HG02588 (cell line): ENCODE measurements around the gene C1orf53.
"Not testable (repeated sequence)": the region's sequence is repeated elsewhere in the genome, so short reads cannot be mapped to it uniquely, and the experiment has no call there.

Source experiments
- ATAC-seq: cut with Tn5 transposase; IDR thresholded peaks from one replicate; pipeline ENCODE4 v1.9.1; 2021; ENCODE audit warnings: mild to moderate bottlenecking, moderate library complexity; ENCODE audit not compliant: unreplicated experiment

Gene C1orf53

GRCh38 chr1:197920414-197921117 is 18.1 kb downstream of the C1orf53 start:
- ATAC-seq, result no peak

DNA sequence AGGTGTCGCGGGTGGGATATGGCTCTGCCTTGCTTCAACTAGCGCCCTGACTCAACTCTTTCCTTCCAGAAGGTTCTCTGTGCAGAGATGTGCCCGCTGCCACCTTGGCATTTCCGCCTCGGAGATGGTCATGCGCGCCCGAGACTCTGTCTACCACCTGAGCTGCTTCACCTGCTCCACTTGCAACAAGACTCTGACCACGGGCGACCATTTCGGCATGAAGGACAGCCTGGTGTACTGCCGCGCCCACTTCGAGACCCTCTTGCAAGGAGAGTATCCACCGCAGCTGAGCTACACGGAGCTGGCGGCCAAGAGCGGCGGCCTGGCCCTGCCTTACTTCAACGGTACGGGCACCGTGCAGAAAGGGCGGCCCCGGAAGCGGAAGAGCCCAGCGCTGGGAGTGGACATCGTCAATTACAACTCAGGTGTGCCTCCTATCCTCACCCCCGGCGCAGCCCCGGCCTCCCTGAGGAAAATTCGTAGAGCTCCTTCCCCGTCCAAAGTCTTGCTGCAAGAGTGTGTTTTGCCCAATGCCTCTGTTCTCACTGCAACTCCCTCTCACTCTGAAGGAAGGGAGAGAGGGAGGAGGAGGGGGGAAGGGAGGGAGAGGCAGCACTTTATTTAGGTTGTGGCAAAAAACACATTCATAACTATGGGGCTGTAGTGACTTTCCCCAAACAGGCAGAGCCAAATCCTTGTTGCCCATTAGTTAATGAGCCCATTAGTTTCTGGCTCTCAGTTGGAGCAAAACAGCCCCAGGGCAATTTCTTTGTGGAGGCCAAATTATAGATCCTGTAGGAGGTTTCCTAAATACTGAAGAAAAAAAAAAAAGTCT is 19.0 kb downstream of the C1orf53 start:
- no peak for ATAC-seq

GRCh38 chr1:197922070-197922390 is 19.6 kb downstream of the C1orf53 start:
- ATAC-seq, result no peak

GRCh38 chr1:197923038-197923437 is 20.6 kb downstream of the C1orf53 start:
- ATAC-seq, result no peak

- peak; percentile 61 for ATAC-seq
Measured at GRCh38 chr1:197924516-197925123, 22.2 kb downstream of the C1orf53 start.

- no peak for ATAC-seq
Measured at GRCh38 chr1:197927908-197928665, 25.7 kb downstream of the C1orf53 start.

DNA sequence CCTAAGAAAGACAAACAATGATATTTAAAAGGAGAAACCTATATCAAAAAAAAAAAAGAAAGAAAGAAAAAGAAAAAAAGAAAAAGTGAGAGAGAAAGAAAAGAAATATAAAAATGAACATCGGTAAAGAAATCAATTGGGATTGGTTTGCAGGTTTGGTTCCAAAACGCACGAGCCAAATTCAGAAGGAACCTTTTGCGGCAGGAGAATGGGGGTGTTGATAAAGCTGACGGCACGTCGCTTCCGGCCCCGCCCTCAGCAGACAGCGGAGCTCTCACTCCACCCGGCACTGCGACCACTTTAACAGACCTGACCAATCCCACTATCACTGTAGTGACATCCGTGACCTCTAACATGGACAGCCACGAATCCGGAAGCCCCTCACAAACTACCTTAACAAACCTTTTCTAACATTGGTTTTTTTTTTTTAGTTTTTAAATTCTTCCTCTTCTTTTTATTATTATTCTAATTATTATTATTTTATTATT is 26.5 kb downstream of the C1orf53 start:
- ATAC-seq, result no peak

GRCh38 chr1:197933016-197933415 is 30.6 kb downstream of the C1orf53 start:
- no peak for ATAC-seq

DNA sequence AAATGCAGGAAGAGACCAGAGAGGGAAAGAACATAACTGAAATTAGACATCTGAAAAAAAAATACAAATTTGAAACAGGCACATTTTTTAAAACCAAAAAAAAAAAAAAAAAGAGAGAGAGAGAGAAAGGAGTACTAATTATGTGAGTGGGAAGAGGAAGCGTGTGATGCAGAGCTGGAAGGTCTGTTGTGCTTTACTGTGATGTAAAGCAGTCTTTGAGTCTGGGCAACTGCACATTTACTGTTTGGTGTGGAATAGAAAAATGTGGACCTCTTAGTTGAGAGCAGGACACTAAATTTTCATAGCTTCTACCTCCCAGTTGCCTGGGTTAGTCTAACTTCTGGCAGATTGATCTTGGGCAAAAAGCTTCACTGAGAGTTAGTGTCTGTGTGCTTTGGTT is 31.2 kb downstream of the C1orf53 start:
- ATAC-seq, result no peak

GRCh38 chr1:197937381-197937780 is 35.0 kb downstream of the C1orf53 start:
- ATAC-seq, result no peak

DNA sequence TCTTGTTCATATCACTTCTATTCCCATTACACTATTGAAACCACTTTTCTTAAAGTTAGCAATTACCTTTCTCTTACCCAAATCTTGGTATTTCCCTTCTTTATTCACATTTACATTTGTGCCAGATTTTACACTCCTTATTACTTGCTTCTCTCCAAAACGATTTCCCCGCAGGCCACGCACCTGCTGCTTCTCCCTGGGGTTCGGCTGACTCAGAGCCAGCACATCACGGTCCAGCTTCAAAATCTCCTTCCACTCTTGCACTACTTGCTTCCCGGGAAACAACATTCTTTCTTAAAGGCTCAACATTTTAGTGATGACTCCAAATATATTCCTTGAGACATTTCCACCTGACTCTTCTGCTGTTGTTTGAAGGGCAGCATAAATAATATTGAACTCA is 35.5 kb downstream of the C1orf53 start:
- ATAC-seq, result no peak

GRCh38 chr1:197939159-197939980 is 36.9 kb downstream of the C1orf53 start:
- not testable (repeated sequence) for ATAC-seq

DNA sequence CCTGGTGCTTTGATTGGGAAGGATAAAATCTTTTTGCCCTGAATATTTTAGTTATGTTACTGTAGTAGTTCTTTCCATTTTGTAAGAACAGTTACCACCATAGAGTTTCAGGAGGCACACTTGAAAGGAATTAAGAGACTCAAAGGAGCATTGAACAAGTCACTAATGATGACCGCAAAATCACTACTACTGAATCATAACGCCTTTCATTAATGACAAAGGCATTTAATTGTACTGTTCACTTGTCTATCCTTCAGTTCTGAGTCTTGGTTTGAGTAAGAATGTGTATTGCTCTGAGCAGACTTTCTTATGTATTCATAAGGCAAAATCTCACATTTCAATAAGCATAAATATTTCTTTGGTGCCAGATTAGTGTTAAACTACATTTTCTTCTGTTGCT is 39.6 kb downstream of the C1orf53 start:
- no peak for ATAC-seq

DNA sequence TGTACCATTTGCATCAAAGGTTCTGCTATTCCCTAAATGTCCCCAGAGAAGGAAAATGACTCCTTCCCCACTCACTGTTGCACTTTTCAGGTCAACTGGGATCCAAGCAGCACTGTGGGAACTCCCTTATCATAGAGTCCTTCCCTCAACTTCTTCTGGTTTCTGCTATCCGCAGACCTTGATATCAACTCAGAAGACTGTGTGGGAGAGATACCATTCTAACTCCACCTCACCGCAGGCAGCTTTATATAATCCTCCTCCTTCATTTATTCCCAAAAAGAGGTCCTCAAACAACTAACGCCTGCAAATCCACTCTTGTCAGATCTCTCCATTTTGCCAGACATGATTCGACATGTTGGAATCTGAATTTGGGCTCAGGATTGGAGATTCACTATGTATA is 42.1 kb downstream of the C1orf53 start:
- ATAC-seq, result no peak

DNA sequence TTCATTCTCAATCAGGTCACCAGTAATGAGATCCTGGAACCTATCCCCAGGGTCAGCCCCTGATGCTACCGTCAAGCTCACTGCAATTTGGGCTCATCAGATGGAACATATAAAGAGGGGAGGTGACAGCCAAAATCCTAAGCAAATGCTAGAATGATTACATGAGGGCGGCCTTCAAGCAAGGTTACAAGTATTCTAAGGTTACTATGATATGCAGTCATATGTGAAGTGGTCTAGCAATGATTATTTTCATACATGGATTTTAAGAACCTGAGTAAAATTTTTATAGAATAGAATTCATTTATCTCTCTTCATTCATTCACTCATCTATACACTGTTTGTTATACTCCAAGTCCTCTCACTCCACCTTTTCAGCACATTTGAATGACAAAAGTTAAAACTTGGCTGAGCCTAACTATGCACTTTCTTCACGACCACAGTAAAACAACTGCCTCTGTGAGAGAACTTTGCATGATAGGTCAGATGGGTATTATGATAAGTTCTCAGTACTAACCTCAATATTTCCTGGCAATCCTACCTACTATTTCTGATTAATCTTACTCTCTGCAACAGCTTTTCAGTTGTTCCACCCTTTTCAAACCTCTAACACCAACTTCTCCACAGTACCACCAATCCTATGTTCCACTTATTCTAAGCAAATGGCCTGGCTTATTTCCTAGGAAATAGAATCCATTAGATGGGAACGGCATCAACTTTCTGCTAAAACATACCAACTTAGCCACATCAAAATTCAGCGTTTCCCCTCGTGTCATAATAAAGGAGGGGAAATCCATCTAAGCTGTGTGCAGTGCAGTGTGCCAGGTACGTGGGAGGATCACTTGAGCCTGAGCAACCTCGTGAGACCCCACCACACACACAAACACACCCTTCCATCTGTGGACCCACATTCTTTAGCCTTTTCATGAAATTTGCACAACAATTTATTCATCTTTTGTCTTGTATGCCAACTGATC is 46.8 kb downstream of the C1orf53 start:
- ATAC-seq, result no peak

DNA sequence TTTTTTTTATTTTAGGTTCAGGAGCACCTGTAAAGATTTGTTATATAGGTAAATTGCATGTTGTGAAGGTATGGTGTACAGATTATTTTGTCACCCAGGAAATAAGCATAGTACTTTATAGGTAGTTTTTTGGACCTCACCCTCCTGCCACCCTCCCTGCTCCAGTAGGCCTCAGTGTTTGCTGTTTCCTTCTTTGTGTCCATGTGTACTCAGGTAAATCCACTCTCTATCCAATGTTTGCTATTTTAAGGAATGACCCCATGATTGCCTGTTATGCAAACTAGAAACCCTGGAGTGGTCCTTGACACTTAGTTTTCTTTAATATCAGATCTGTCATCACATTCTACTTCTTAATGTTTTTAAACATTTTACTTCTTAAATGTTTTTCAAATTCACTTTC is 48.7 kb downstream of the C1orf53 start:
- ATAC-seq, result no peak

DNA sequence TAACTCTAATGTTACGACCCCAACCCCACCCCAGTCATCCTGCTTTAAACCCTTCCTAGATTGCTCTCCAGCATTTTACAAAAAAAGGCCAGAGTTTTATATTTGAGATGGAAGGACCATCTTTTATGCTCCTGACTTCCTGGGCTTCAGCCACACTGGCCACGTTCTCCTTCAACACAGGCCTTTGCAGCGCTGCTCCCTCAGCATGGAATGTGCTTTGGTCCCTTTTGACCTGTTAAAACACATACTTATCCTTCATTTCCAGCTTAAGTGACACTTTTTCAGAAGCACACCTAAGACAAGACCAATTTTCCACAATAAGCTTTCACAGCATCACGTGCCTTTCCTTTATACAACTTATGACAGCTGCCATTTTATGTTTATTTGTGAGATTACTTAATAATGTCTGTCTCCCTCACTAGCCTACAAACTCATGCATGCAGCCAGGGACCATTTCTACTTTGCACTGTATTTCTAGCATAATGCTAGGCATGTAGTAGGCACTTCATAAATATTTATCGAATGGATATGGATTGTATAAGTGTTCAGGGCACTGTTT is 49.3 kb downstream of the C1orf53 start:
- ATAC-seq, result no peak

DNA sequence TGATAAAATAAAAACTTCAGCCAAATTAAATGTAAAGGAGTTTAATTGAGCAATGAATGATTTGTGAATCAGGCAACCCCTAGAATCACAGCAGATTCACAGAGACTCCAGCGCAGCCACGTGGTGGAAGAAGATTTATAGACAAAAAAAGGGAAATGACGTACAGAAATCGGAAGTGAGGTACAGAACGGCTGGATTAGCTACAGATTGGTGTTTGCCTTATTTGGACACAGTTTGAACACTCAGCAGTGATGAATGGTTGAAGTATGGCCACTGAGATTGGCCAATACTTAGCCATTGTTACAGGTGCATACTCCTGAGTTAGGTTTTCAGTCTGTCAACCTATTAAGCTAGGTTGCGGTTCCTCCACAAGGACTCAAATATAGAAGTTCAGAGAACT is 51.0 kb downstream of the C1orf53 start:
- ATAC-seq, result not testable (repeated sequence)
